Measurements from ENCODE around the gene HCAR2. TPM values are rescaled to one million over a fixed set of nuclear protein-coding genes. Genes with fewer than 3 reads are reported as not detected.
"Not testable (repeated sequence)": the region's sequence is repeated elsewhere in the genome, so short reads cannot be mapped to it uniquely, and the experiment has no call there.

HCAR2 gene
- total RNA-seq, 1 experiment from 2014 or later: not detected

- H4K91ac ChIP-seq (ENCODE audit: insufficient read length, low read depth, low read length); H3K36me3 Mint-ChIP-seq (ENCODE audit: insufficient read depth in 1 of 3, low read depth in 3 of 3); H4K8ac ChIP-seq (replicated peaks; ENCODE audit: insufficient read length, low read depth, low read length); DNase-seq; H3K27ac Mint-ChIP-seq; H2BK15ac ChIP-seq (ENCODE audit: low read depth, low read length); H3K4me3 Mint-ChIP-seq; H3K23ac ChIP-seq (ENCODE audit: insufficient read length, low read depth, low read length); H2AK5ac ChIP-seq (ENCODE audit: insufficient read length, low read length); H3K4me2 ChIP-seq (ENCODE audit: insufficient read depth, insufficient read length, low read length); H3K9me3 ChIP-seq (ENCODE audit: control insufficient read depth, low read depth, low read length); H3K27me3 ChIP-seq (ENCODE audit: insufficient read depth, low read length); H3K9me3 Mint-ChIP-seq; H2BK5ac ChIP-seq (ENCODE audit: insufficient read length, low read length); H2BK20ac ChIP-seq (ENCODE audit: low read depth, low read length, poor library complexity, severe bottlenecking); H2AFZ ChIP-seq (ENCODE audit: low read length); H2BK12ac ChIP-seq (ENCODE audit: insufficient read length, low read depth, low read length); H3K4me1 ChIP-seq (ENCODE audit: insufficient read depth, low read length); H2BK120ac ChIP-seq (ENCODE audit: low read depth, low read length, poor library complexity, severe bottlenecking); H3K79me2 ChIP-seq (ENCODE audit: insufficient read depth, low read length); H3K56ac ChIP-seq (ENCODE audit: insufficient read length, low read depth, low read length); H3K79me1 ChIP-seq (ENCODE audit: insufficient read depth, low read depth, low read length, poor library complexity, severe bottlenecking); H3K4me1 Mint-ChIP-seq; H3K18ac ChIP-seq (ENCODE audit: insufficient read length, low read depth, low read length); H3K14ac ChIP-seq (ENCODE audit: insufficient read depth, low read length); H3K23me2 ChIP-seq (ENCODE audit: insufficient read length, low read depth, low read length, poor library complexity, severe bottlenecking); H3K4ac ChIP-seq (ENCODE audit: low read depth, low read length); H3T11ph ChIP-seq (ENCODE audit: low read length); H4K5ac ChIP-seq (ENCODE audit: insufficient read length, low read depth, low read length); H3K27ac ChIP-seq (ENCODE audit: insufficient read length, low read depth, low read length); H3K27me3 Mint-ChIP-seq (ENCODE audit: low read depth); H4K20me1 ChIP-seq (ENCODE audit: control insufficient read depth, insufficient read depth, insufficient read length); H3K9ac ChIP-seq (ENCODE audit: extremely low read depth, insufficient read length, low read length): not testable (repeated sequence)
- no CpG with 5 or more reads among the region's 6 CpGs for WGBS (ENCODE audit: extremely low coverage, insufficient read length, low lambda C conversion rate)
Observed at GRCh38 chr12:122715211-122715610, 12.1 kb upstream of the HCAR2 start.

DNA sequence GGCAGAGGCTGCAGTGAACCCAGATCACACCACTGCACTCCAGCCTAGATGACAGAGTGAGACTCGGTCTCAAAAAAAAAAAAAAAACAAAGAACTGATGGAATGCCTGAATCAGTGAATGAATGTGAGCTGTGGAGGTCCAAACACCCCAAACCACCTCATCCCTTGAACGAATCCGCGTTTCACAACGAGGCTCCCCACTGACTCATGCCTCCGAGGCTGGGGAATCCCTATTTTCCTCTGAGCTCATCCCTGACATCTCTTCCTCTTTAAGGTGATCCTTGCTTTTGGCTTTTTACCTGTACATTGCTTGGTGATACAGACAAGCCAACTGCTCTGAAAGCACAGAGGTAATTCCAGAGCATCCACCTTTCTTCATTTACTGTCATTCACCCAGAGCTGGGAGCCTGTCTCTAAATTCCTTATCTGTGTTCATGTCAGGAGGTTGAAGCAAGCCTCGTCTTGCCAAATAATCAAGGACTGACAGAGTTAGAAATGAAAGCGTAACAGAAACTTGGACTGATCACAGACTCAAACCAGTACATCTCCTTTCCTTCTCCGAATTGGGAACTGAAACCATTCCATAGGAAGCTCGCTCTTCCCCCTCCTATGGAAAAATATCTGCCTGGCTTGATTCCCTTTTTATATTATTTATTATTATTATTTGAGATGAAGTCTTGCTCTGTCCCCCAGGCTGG, 10.5 kb upstream of the HCAR2 start:
- not testable (repeated sequence) for H2AK5ac ChIP-seq (ENCODE audit: insufficient read length, low read length); H3K23ac ChIP-seq (ENCODE audit: insufficient read length, low read depth, low read length); H3K27me3 Mint-ChIP-seq (ENCODE audit: low read depth); H3K27me3 ChIP-seq (ENCODE audit: insufficient read depth, low read length); H2BK12ac ChIP-seq (ENCODE audit: insufficient read length, low read depth, low read length); H3K36me3 Mint-ChIP-seq (ENCODE audit: insufficient read depth in 1 of 3, low read depth in 3 of 3); H3K27ac Mint-ChIP-seq; H4K91ac ChIP-seq (ENCODE audit: insufficient read length, low read depth, low read length); H2BK5ac ChIP-seq (ENCODE audit: insufficient read length, low read length); H2BK20ac ChIP-seq (ENCODE audit: low read depth, low read length, poor library complexity, severe bottlenecking); H2BK120ac ChIP-seq (ENCODE audit: low read depth, low read length, poor library complexity, severe bottlenecking); H3K4me2 ChIP-seq (ENCODE audit: insufficient read depth, insufficient read length, low read length); H4K20me1 ChIP-seq (ENCODE audit: control insufficient read depth, insufficient read depth, insufficient read length); H3K4me1 Mint-ChIP-seq; H4K8ac ChIP-seq (replicated peaks; ENCODE audit: insufficient read length, low read depth, low read length); H4K5ac ChIP-seq (ENCODE audit: insufficient read length, low read depth, low read length); H3K4me1 ChIP-seq (ENCODE audit: insufficient read depth, low read length); H3K14ac ChIP-seq (ENCODE audit: insufficient read depth, low read length); H3K4ac ChIP-seq (ENCODE audit: low read depth, low read length); H3K79me1 ChIP-seq (ENCODE audit: insufficient read depth, low read depth, low read length, poor library complexity, severe bottlenecking); H3K79me2 ChIP-seq (ENCODE audit: insufficient read depth, low read length); H3K4me3 Mint-ChIP-seq; H3T11ph ChIP-seq (ENCODE audit: low read length); H2BK15ac ChIP-seq (ENCODE audit: low read depth, low read length); H3K27ac ChIP-seq (ENCODE audit: insufficient read length, low read depth, low read length); H3K9me3 ChIP-seq (ENCODE audit: control insufficient read depth, low read depth, low read length); H3K23me2 ChIP-seq (ENCODE audit: insufficient read length, low read depth, low read length, poor library complexity, severe bottlenecking); DNase-seq; H3K18ac ChIP-seq (ENCODE audit: insufficient read length, low read depth, low read length); H3K9ac ChIP-seq (ENCODE audit: extremely low read depth, insufficient read length, low read length); H3K9me3 Mint-ChIP-seq; H2AFZ ChIP-seq (ENCODE audit: low read length); H3K56ac ChIP-seq (ENCODE audit: insufficient read length, low read depth, low read length)
- no CpG with 5 or more reads among the region's 10 CpGs for WGBS (ENCODE audit: extremely low coverage, insufficient read length, low lambda C conversion rate)
